T-helper 22 cell (primary cell): ENCODE data around the gene MRPS18A.
"Not testable (repeated sequence)": the region's sequence is repeated elsewhere in the genome, so short reads cannot be mapped to it uniquely, and the experiment has no call there.

ENCODE experiments used
- DNase-seq: peaks from one replicate; pipeline ENCODE4 v3.0.0-alpha.2; 2020; ENCODE audit warnings: low read depth

Gene MRPS18A

GRCh38 chr6:43634702-43635303 lies 52.8 kb downstream of the MRPS18A start:
- DNase-seq: no peak

DNA sequence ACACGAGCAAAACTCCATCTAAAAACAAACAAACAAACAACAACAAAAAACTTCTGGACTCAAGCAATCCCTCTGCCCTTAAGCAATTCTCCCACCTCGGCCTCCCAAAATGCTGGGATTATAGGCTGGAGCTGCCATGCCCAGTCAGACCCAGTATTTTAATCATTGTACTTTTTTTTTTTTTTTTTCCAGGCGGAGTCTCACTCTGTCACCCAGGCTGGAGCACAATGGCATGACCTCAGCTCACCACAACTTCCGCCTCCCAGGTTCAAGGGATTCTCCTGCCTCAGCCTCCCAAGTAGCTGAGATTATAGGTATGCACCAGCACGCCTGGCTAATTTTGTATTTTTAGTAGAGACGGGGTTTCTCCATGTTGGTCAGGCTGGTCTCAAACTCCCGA lies 54.6 kb downstream of the MRPS18A start:
- not testable (repeated sequence) for DNase-seq

- DNase-seq: no peak
Measured at GRCh38 chr6:43630980-43631619, 56.5 kb downstream of the MRPS18A start.

GRCh38 chr6:43629505-43630300 lies 57.9 kb downstream of the MRPS18A start:
- DNase-seq: peak; percentile 85

- peak; percentile 95 for DNase-seq
Measured at GRCh38 chr6:43629104-43629504, 58.5 kb downstream of the MRPS18A start, which contains the start of gene GTPBP2. Gene GTPBP2 (minus strand): TSS chr6:43629264. CDS start chr6:43629162, 102 bp downstream.

- peak; percentile 41 for DNase-seq
Measured at GRCh38 chr6:43628393-43629103, 59.0 kb downstream of the MRPS18A start.

GRCh38 chr6:43627008-43627825 lies 60.4 kb downstream of the MRPS18A start:
- DNase-seq: no peak

GRCh38 chr6:43625393-43625992 lies 62.1 kb downstream of the MRPS18A start:
- no peak for DNase-seq

DNA sequence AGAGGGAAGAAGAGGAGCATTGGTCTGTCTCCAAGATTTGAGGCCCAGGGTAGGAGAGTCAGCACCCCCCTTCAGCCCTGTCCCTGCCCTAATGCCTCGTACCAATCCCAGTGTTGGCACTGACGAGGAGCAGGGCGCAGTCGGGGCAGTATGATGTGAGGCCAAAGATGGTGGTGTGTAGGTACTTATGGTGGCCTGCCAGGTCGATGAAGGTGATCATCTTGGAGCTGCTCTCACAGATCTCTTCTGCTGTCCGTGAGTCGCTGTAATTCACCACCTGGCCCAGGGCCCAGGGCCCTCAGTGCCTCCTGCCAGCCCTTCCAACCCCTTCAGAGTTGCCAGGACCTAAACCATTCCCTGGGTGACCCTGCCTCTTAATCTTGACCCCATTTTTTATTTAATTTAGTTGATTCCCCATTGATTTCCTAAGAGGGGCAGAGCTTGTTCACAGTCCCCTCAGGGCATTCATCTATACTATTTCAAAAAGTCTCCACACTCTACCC lies 62.8 kb downstream of the MRPS18A start:
- DNase-seq: no peak

DNA sequence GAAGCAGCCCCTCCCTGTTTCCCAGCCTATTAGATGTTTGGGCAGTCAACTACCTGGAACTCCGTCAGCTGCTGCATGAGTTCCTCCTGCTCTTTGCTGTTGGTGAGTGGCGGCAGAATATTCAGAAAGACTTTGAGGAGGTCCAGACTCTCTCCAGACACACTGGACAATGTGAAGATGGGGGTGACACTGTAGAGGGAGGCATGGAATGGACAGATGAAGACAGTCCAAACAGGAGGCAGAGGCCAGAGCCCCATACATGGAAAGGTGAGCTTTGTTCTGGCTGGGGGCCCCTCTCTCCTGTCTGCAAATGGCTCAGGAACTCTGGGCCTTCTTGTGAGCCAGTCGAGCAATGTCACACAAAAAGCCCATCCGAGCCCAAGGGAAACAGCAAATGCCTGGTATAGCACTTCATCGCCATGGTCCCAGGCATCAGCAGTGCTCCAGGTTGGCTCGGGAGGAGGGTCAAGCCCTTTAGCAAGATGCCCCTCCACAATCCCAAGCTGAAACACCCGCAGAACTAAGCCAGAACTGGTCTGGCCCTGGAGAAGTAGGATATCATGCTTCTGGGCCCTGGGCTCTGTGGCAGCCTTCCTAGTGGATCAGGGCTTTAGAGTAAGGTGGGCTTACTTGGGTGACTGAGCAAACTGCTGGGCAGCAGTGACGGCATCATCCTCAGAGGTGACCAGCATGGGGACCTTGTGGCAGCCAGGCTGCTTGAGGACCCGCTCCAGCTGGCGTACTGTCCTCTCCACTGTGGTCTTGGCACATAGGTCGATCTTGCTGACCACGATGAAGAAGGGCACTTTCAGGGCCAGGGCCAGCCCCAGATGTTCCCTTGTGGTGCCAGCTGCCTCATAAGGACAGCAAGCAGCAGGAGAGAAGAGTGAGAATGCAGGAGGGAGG lies 63.5 kb downstream of the MRPS18A start:
- DNase-seq: no peak

- no peak for DNase-seq
Measured at GRCh38 chr6:43622541-43622940, 65.0 kb downstream of the MRPS18A start.

- no peak for DNase-seq
Measured at GRCh38 chr6:43621836-43622180, 65.8 kb downstream of the MRPS18A start.
